Ramos (cell line): ENCODE results near the gene ACTR2.
"Not testable (repeated sequence)": the region's sequence is repeated elsewhere in the genome, so short reads cannot be mapped to it uniquely, and the experiment has no call there.

Experiments used
- in situ Hi-C: fragments of 300-500 bp; cut with MboI; formaldehyde crosslinking; loops from one replicate; pipeline ENCODE4 v1.14.3; 2022; ENCODE audit warnings: low sequenced_read_pairs; ENCODE audit not compliant: unreplicated experiment

Gene ACTR2

GRCh38 chr2:65300761-65301711 is 73.4 kb downstream of the ACTR2 start:
- in situ Hi-C loops, result no loop called here

- in situ Hi-C loops, result no loop called here
Measured at GRCh38 chr2:65305934-65306333, 78.3 kb downstream of the ACTR2 start.

- in situ Hi-C loops, result no loop called here
Measured at GRCh38 chr2:65309699-65310098, 82.1 kb downstream of the ACTR2 start.

DNA sequence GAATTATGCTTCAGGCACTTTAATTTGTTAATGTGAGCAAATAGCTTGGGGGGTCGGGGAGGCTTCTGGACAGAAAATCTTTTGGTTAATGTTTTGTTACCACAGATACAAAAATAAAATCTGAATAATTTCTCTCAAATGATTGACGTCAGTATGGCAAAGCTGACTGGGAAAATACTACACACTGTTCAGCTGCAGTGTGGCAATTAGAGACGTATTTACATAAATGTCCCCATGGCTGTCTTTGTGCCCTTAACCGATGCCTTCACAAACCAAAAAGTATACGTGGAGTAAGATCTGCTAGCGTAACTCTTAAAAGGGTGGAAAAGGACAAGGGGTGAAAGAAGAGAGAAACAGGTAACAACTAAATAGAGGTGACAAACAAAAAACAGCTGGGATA is 83.4 kb downstream of the ACTR2 start:
- in situ Hi-C loops, result no loop called here

DNA sequence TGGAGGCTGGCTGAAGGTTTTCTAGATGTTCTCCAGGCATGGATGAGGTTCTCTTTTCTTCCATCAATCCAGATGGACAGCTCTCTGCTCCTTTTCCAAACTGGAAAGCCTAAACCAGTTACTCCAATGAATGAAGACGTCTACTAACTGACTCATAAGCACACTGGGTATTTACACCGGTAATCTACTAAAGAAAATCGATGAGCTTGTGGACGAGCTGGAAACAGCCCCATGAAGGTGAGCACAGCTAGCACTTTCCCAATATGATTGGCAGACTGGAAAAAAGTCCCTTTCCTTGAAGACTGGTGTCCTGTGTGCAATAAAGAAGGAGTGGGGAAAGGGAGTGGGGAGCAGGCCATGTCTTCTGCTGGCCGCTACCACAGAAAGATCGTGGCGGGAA is 84.0 kb downstream of the ACTR2 start:
- in situ Hi-C loops, result no loop called here

GRCh38 chr2:65313126-65313953 is 85.7 kb downstream of the ACTR2 start:
- in situ Hi-C loops, result no loop called here

DNA sequence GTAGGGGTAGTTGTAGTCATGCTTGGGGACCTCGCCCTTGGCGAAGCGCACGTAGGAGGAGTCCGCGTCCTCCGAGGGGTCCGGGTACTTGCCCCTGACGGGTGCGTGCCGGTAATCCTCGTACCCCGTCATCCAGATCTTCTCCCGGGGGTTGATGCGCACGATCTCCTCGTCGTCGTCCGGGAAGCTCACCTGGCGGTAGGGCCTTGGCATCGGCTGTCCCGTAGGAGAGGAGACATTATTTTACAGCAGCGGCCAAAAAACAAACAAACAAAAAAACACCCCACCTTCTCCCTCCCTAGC is 86.3 kb downstream of the ACTR2 start:
- in situ Hi-C loops, result no loop called here

DNA sequence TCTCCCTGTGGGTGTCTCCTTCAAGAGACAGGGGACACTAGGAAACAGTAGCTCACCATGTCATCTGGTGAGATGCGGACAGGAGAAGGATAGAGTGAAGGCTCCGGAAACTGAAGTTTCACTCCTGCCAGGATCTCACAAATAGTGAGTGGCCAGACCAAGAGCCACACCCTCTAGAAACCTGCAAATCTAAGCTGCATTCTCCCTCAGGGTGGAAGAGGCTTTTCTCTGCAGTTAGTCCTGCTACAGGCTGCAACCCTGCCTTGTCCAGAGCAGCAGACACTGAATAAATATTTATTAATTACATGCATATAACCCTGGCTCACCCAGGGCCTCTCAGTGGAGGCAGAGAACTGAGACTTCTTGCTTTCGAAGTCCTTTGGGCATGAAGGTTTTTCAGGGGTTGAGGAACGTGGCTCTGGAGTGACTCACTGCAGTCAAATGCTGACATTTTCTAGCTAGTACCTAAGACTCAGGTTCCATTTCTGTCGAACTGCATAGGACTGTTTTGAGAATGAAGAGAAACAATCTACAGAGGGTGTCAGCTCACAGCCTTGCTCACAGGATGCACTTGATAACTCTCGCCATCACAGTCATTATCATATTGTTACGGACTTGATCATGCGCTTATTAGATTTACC is 87.3 kb downstream of the ACTR2 start:
- in situ Hi-C loops, result no loop called here

DNA sequence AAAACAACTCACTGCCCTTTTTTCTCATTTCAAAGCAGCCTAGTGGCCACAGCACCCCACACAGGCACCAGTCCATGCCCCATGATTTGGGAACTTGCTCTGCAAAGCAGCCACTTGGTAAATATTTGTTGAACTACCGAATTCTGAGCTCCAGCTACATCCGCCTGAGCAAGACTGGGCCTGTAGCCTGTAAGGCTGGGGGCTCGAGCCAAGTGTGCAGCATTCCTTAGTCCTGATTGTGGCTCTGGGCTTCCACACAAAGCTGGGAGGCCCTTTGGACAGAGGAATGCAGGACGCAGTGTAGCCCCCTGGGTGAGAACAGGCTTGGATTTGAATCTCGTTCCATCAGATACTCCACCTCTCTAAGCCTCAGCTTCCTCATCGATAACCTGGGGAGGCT is 88.4 kb downstream of the ACTR2 start:
- in situ Hi-C loops, result no loop called here

DNA sequence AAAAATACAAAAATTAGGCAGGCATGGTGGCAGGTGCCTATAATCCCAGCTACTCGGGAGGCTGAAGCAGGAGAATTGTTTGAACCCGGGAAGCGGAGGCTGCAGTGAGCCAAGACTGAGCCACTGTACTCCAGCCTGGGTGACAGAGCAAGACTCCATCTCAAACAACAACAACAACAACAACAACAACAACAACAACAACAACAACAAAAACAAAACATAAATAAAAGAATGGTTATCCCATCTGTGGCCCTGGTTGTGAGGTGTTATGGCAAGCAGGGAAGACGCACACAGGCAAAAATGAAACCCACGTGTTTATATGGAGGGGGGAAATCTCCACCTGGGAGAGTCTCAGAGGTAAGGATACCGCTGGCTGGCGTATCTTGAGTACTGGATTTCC is 89.7 kb downstream of the ACTR2 start:
- in situ Hi-C loops, result not testable (repeated sequence)

DNA sequence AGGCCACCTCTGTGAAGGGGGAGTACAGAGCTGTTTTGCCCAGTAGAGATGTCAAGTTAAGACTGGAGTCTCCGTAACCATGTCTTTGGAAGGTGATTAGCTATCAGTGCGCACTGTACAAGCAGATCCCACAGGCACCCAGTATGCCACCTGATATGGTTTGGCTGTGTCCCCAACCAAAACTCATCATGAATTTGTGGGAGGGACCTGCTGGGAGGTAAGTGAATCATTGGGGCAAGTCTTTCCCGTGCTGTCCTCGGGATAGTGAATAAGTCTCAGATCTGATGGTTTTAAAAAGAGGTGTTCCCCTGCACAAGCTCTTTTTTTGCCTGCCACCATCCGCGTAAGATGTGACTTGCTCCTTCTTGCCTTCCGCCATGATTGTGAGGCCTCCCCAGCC is 90.2 kb downstream of the ACTR2 start:
- in situ Hi-C loops, result no loop called here

- in situ Hi-C loops, result no loop called here
Measured at GRCh38 chr2:65319072-65319673, 91.5 kb downstream of the ACTR2 start.

DNA sequence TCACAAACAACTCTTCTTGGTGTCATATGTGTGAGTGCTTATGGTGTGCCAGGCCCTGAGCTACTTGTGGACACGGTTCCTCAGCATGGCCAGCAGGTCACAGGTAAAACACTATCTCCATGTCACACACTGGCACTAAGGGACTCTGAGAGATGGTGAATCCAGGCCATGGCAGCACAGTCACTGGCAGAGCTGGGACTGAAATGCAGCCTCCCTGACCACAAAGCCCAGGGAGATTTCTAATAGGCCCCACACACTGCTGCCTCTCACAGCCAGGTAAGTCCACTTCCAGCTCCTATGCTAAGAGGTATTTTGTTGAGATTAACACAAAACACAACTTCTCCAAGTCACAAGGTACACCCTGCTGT is 92.0 kb downstream of the ACTR2 start:
- in situ Hi-C loops, result no loop called here

DNA sequence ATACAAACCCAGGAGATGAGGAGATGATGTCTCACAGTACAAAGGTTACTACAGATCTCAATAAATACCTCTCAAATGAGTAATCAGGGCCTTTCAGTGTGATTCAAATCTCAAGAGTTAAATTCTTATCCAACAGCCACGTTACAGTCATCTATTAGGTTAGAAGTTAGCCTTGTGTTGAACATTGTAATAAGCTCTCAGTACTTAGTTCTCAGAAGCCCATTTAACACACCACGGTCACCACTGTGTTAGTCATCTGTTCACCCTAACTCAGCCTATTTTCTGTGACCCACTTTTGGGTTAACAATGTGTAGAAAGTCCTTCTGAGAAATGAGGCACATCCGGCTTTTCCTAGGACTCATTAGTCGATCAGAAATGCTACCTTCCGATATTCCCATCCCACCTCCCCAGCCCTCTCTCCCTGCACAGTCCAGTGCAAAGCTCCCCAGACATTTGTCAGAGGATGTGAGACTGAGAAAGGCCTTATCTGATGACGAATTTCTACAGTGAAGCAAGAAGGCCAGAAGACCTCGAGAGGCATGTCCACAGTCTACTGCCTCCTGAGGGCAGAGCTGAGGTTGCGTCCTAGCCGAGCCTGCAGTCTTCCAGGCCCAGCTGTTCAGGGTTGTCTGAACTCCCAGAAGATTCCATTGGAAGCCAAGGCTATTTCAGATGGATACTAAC is 92.6 kb downstream of the ACTR2 start:
- in situ Hi-C loops, result no loop called here
